ENCODE measurements around the gene WNT4.

WNT4 gene

GRCh38 chr1:22131062-22131461 is 11.8 kb downstream of the WNT4 start:
- DNase-seq (ENCODE audit: low read depth in 2 of 2) = no peak

- no peak for DNase-seq (ENCODE audit: low read depth in 2 of 2)
These were observed 13.3 kb downstream of the WNT4 start for GRCh38 chr1:22129501-22130117.

- DNase-seq (ENCODE audit: low read depth in 2 of 2) = no peak
These were observed 14.5 kb downstream of the WNT4 start for GRCh38 chr1:22128392-22128791.

- DNase-seq (ENCODE audit: low read depth in 2 of 2) = no peak
These were observed 15.2 kb downstream of the WNT4 start for GRCh38 chr1:22127731-22128130.

GRCh38 chr1:22127248-22127647 is 15.6 kb downstream of the WNT4 start:
- DNase-seq (ENCODE audit: low read depth in 2 of 2) = no peak

GRCh38 chr1:22126531-22126930 is 16.4 kb downstream of the WNT4 start:
- DNase-seq (ENCODE audit: low read depth in 2 of 2) = no peak

- DNase-seq (ENCODE audit: low read depth in 2 of 2) = no peak
These were observed 18.2 kb downstream of the WNT4 start for GRCh38 chr1:22124592-22125229.

GRCh38 chr1:22123901-22124404 is 18.9 kb downstream of the WNT4 start:
- DNase-seq (ENCODE audit: low read depth in 2 of 2) = no peak

- DNase-seq (ENCODE audit: low read depth in 2 of 2) = no peak
These were observed 19.9 kb downstream of the WNT4 start for GRCh38 chr1:22123071-22123390.

- no peak for DNase-seq (ENCODE audit: low read depth in 2 of 2)
These were observed 20.4 kb downstream of the WNT4 start for GRCh38 chr1:22122273-22123070.

GRCh38 chr1:22121421-22121911 is 21.4 kb downstream of the WNT4 start:
- DNase-seq (ENCODE audit: low read depth in 2 of 2) = no peak

- no peak for DNase-seq (ENCODE audit: low read depth in 2 of 2)
These were observed 22.5 kb downstream of the WNT4 start for GRCh38 chr1:22120469-22120790.

- no peak for DNase-seq (ENCODE audit: low read depth in 2 of 2)
These were observed 23.1 kb downstream of the WNT4 start for GRCh38 chr1:22119626-22120468.

- no peak for DNase-seq (ENCODE audit: low read depth in 2 of 2)
These were observed 24.5 kb downstream of the WNT4 start for GRCh38 chr1:22118291-22118992.

GRCh38 chr1:22117851-22118250 is 25.0 kb downstream of the WNT4 start:
- DNase-seq (ENCODE audit: low read depth in 2 of 2) = no peak

GRCh38 chr1:22117238-22117637 is 25.7 kb downstream of the WNT4 start:
- no peak for DNase-seq (ENCODE audit: low read depth in 2 of 2)

- DNase-seq (ENCODE audit: low read depth in 2 of 2) = no peak
These were observed 27.6 kb downstream of the WNT4 start for GRCh38 chr1:22115286-22115685.

- peak; percentile 39 for DNase-seq (ENCODE audit: low read depth in 2 of 2)
These were observed 28.5 kb downstream of the WNT4 start for GRCh38 chr1:22114083-22115012.

- no peak for DNase-seq (ENCODE audit: low read depth in 2 of 2)
These were observed 30.3 kb downstream of the WNT4 start for GRCh38 chr1:22112554-22112953.

- no peak for DNase-seq (ENCODE audit: low read depth in 2 of 2)
These were observed 31.3 kb downstream of the WNT4 start for GRCh38 chr1:22111620-22112019.

Data from fibroblast of skin of left quadriceps (primary cell).